Muscle of back (tissue), 13 donors: ENCODE results near the gene KLF17. TPM values are rescaled to one million over a fixed set of nuclear protein-coding genes. Genes with fewer than 3 reads are reported as not detected.

Experiments used
- DNase-seq, 3 donors: peaks; one replicate each; pipeline versions ENCODE4 v3.0.0 to v3.0.0-alpha.2; 2013
- long read RNA-seq, 9 donors: transcript quantifications; one replicate each; lab custom pipeline, GENCODE V29; 2026
- polyA plus RNA-seq, 10 donors: library from polyadenylated mRNA; unstranded; fragments of 120-200 nt; gene quantifications; one replicate each; pipeline ENCODE4 v1.2.1, GENCODE V29; 2013; ENCODE audit not compliant: insufficient read length in 10 of 10

Gene KLF17, protein sequence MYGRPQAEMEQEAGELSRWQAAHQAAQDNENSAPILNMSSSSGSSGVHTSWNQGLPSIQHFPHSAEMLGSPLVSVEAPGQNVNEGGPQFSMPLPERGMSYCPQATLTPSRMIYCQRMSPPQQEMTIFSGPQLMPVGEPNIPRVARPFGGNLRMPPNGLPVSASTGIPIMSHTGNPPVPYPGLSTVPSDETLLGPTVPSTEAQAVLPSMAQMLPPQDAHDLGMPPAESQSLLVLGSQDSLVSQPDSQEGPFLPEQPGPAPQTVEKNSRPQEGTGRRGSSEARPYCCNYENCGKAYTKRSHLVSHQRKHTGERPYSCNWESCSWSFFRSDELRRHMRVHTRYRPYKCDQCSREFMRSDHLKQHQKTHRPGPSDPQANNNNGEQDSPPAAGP
- under 1 TPM in 7 of 10 donors, not detected in 3; 0.09 to 0.36 (median 0.13) TPM for polyA plus RNA-seq
- long read RNA-seq, donor 1 = 0 reads
- long read RNA-seq, donor 2 = 0 reads
- long read RNA-seq, donor 3 = 0 reads
- long read RNA-seq, donor 4 = 0 reads
- long read RNA-seq, donor 5 = 0 reads
- long read RNA-seq, donor 6 = 0 reads
- long read RNA-seq, donor 7 = 0 reads
- long read RNA-seq, donor 8 = 0 reads
- long read RNA-seq, donor 9 = 0 reads

GRCh38 chr1:44118682-44119081 is at the start of gene KLF17:
Gene KLF17, plus strand, starts transcription at chr1:44118821. Its CDS starts 87 bp downstream, at chr1:44118908.
- DNase-seq = no peak

DNA sequence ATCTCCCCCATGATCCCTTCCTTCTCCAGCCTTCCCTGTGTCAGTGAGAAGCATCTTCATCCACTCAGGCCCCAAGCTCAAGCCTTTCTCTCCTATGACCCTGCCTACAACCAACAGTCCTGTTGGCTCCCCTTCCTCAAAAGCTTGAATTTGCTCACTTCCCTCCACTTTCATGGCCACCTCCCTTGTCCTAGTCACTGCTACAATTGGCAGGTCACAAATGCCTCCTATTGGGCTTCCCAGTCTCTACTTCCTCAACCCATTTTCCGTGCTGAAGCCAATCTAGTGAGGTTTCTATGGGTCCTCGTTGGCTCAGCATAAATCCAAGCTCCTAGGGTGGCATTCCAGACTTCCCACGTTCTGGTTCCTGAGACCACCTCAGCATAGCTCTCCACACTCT is 47.2 kb upstream of the KLF17 start:
- DNase-seq = no peak

DNA sequence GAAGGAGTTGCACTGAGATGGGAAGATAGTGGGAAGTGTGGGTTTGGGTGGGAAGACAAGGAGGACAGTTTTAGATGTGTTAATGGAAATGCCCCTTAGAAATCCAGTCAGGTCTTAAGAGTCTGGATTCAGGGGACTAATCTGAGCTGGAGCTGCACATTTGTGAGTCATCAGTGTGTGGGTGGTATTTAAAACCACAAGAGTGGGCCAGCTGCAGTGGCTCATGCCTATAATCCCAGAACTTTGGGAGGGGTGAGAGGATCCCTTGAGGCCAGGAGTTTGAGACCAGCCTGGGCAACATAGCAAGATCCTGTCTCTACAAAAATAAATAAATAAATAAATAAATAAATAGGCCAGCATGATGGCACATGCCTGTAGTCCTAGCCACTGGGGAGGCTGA is 46.4 kb upstream of the KLF17 start:
- peak in 1 of 3 donors; percentile 76 for DNase-seq

GRCh38 chr1:44072821-44073220 is 45.8 kb upstream of the KLF17 start:
- no peak for DNase-seq

GRCh38 chr1:44073528-44073927 is 45.1 kb upstream of the KLF17 start:
- DNase-seq = no peak

DNA sequence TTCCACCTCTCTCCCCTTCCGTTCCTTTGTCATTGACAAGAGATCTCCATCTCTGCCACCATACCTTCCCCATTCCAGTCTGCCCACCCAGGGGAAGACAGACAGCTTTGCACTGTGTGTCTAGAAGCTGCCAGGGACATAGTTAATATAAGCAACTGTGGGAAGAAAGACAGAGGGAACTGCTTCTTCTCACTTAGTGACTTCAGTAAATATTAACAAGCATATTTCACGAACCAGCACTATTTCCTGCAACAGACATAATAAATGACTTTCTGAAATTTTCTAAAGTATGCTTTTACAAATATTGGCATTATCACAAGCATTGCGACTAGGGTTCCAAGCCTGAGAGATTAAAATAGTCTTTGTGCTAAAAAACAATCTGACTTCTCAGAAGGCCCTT is 44.2 kb upstream of the KLF17 start:
- DNase-seq = no peak

- DNase-seq = no peak
Observed at GRCh38 chr1:44076066-44076465, 42.6 kb upstream of the KLF17 start.

- DNase-seq = no peak
Observed at GRCh38 chr1:44077421-44077820, 41.2 kb upstream of the KLF17 start.

GRCh38 chr1:44078104-44078503 is 40.5 kb upstream of the KLF17 start:
- no peak for DNase-seq

DNA sequence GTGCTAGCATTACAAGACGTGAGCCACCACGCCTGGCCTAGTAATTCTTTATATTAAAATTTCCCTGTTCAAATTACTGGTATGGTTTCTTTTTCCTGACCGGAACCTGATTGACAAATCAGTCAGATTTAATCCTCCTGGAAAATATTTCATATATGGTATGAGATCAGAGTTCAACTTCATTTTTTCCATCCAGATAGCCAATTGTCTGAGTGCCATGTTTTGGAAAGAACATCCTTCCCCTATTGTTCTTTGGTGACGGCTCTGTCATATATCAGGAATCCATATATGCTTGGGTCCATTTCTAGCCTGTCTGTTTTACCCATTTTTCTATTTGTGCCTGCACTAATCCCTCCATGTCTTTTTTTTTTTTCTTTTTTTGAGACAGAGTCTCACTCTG is 39.1 kb upstream of the KLF17 start:
- DNase-seq = peak in 2 of 3 donors; percentile 11 to 21

- peak in 1 of 3 donors; percentile 44 for DNase-seq
Observed at GRCh38 chr1:44084998-44085675, 33.5 kb upstream of the KLF17 start.

DNA sequence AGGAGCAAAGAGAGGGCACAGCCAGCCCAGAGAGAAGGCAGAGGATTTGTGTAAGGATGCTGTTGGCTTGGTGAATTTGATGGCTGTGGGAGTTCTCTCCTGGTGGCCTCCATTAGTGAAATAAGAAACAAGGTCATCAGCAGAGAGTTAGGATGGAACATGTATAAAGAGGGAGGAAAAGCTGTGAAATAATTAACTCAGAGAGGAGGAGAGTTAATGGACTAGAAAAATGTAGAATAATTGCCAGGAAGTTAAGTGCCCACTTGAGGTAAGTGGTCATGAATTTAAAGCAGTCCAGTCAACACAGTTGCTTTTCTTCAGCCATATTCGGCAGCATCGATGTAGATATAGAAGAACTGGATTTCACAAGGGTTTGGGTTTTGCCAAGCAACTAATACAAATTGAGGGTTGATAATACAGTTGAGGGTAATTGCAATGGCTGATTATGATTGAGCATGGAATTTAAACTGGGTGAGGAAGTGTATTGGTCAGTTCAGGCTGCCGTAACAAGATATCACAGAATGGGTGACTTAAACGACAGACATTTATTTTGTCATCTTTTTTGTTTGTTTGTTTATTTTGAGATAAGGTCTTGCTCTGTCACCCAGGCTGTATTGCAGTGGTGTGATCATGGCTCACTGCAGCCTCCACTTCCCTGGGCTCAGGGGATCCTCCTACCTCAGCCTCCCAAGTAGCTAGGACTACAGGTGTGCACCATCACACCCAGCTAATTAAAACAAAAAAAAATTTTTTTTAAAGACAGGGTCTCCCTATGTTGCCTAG is 31.7 kb upstream of the KLF17 start:
- DNase-seq = no peak

DNA sequence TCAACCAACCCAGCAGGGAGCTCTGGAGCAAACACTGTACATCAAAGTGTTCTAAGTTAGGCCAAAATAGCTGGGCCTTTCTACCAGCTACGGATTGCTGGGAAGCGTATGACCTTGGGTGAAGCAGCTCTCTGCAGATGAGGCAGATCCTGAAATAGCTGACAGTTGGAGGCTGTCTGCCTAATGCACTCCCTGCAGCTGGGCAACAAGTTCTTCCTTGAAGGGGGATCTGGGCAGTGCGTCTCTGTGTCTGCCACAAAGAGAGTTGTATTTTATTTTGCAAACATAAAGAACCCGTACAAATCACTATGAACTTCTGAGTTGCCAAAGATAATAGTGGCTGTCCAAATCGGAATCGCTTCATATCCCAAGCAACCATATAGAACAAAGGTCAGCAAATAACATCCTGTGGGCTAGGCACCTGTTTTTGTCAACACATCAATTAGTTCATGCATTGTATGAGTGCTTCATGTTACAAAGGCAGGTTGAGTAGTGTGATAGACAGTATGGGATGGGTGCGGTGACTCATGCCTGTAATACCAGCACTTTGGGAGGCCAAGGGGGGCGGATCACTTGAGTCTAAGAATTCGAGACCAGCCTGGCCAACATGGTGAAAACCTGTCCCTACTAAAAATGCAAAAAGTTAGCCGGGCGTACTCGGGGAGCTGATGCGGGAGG is 29.1 kb upstream of the KLF17 start:
- no peak for DNase-seq

DNA sequence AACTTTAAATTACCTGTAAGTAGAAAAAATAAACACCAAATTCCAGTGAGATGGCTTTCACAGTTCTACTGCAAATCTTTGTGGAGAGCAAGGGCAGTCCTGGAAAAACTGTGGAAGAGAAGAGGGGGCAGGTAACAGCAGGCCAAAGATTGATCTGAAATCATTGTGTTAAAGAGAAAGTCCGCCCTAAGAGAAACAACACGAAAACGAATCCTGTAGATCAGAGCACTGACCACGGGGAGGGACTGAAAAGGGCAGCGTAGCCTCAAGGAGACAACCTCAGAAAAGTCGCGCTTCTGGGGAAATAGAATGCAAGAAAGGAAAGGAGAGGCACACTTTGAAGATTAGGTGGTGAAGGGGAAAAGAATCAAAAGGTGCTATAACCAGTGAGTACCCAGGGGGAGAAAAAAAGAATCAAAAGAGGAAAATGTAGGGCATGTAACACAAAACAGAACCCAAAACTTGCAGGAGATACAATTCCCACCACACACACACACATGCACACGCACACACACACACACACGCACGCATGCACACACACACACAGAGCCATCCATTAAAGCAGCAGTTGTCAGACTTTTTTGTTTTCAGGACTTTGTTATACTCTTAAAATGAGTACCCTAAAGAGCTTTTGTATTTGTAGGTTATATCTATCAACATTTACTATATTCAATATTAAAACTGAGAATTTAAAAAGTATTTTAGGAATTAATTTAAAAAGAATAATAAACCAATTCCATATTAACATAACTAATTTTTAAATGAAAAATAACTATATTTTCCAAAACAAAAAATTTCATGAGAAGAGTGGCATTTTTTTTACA is 28.0 kb upstream of the KLF17 start:
- DNase-seq = no peak

DNA sequence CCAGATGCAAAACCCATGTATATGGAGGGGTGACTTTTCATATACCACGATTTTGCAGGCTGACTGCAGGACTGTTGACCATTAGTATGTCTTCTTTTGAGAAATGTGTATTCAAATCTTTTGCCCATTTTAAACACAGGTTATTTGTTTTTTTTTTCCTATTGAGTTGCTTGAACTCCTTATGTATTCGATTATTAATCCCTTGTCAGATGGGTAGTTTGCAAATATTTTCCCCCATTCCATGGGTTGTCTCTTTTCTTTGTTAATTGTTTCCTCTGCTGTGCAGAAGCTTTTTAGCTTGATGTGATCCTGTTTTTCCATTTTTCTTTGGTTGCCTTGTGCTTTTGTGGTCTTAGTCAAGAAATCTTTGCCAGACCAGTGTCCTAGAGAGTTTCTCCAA is 24.6 kb upstream of the KLF17 start:
- no peak for DNase-seq

DNA sequence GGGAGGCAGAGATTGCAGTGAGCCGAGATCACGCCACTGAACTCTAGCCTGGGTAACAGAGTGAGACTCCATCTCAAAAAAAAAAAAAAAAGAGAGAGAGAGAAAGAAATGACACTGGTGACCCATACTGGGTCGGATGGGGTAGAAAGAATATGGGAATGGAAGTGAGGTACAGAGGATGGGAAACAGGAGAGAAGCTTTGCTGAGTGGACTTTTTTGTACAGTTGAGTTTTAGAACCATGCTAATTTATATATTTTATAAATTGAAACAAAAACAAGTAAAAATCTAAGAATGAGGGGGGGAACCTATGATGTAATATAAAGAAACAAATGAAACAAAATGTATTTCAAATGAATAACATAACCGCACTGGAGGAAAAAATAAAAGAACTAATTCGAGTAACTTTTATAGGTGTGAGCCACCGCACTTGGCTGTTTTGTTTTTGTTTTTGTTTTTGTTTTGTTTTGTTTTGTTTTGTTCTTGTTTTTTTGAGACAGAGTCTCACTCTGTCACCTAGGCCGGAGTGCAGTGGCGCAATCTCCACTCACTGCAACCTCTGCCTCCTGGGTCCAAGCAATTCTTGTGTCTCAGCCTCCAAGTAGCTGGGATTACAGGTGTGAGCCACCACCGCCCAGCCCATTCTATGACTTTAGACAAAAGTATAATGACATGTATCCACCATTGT is 18.3 kb upstream of the KLF17 start:
- DNase-seq = no peak

DNA sequence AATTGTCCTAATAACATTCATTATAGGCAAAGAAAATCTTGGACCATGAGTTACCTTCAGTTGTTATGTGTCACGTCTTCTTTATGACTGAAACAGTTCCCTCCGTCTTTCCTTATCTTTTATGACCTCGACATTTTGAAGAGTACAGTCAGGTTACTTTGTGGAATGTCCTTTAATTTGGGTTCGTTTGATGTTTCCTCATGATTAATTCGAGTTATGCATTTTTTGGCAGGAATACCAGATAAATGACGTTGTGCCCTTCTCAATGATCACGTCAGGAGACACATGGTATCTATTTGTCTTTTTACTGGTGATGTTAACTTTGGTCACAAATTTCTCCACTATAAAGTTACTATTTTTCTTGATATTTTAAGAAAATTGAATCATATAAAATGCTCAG is 17.3 kb upstream of the KLF17 start:
- DNase-seq = no peak

DNA sequence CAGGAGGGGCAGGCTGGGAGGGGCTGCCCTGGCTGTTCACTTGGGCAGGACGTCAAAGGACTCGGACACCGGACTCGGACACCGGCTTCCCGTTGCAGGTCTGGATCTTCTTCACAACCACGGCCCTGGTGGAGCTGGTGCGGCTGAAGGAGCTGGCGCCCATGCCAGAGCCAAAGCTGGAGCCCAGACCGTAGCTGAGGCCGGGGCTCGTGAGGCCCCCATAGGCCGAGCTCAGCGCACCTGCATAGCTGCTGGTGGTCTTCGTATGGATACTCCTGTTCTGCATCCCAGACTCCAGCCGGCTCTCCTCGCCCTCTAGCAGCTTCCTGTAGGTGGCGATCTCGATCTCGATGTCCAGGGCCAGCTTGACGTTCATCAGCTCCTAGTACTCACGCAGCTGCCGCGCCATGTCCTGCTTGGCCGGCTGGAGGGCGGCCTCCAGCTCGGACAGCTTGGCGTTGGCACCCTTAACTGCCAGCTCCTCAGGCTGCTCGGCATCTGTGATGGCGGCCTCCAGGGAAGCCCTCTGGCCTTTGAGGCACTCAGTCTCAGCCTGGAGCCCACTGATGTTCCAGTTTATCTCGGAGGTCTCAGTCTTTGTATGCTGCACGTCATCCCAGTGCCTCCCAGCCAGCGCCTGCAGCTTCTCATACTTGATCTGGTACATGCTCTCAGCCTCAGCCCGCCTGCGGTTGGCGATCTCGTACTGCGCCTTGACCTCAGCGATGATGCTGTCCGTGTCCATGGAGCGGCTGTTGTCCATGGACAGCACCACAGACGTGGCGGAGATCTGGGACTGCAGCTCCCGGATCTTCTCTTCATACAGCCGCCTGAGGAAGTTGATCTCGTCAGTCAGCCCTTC is 15.1 kb upstream of the KLF17 start:
- DNase-seq = no peak

DNA sequence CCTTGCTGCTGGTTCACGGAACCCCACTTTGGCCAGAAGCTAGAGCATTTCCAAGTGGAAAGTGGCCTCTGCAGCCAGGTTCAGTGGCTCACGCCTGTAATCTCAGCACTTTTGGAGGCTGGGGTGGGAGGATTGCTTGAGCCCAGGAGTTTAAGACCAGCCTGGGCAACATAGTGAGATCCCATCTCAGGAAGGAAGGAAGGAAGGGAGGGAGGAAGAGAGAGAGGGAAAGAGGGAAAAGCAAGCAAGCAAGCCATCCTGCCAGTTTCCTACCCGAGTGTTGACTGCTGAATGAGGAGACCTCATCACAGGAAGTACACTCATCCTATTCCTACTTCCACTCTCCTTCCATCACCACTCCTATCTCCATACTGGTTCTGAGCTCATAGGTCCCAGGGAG is 12.8 kb upstream of the KLF17 start:
- DNase-seq = no peak
